Prostate gland (tissue), 2 donors: Measurements from ENCODE around the gene GRAMD1B. TPM values are rescaled to one million over a fixed set of nuclear protein-coding genes. Genes with fewer than 3 reads are reported as not detected.

Experiments used
- DNase-seq: peaks from one replicate; pipeline ENCODE4 v3.0.0-alpha.2; 2019; ENCODE audit warnings: low spot score
- H3K27ac ChIP-seq, 2 donors: fragments of 200-600 bp; sonication (generic); 2 replicates each; pipeline ENCODE4 v1.5.1; 2017 to 2019
- H3K27me3 ChIP-seq: fragments of 200-600 bp; sonication (generic); replicated peaks from 2 replicates; pipeline ENCODE4 v1.5.1; 2019; ENCODE audit not compliant: insufficient read depth
- H3K36me3 ChIP-seq, 2 donors: fragments of 200-600 bp; sonication (generic); 1 replicate in 1 of 2; 2 replicates in 1 of 2; pipeline versions ENCODE4 v1.5.1 to v1.8.1; 2017 to 2019
- H3K4me1 ChIP-seq: fragments of 200-600 bp; sonication (generic); replicated peaks from 2 replicates; pipeline ENCODE4 v1.5.1; 2019
- H3K4me3 ChIP-seq, 2 donors: fragments of 200-600 bp; sonication (generic); 2 replicates each; pipeline ENCODE4 v1.5.1; 2017 to 2019
- H3K9me3 ChIP-seq: fragments of 200-600 bp; sonication (generic); 2 replicates; pipeline ENCODE4 v1.5.1; 2017
- POLR2A ChIP-seq: fragments of 450-650 bp; IDR thresholded peaks from one replicate; pipeline ENCODE4 v1.6.1; 2016; ENCODE audit warnings: antibody characterized with exemption, mild to moderate bottlenecking
- POLR2AphosphoS5 ChIP-seq: sonication (generic); formaldehyde crosslinking; IDR thresholded peaks from one replicate; pipeline ENCODE4 v1.6.1; 2017; ENCODE audit warnings: antibody characterized with exemption
- WGBS: methylation state at CpG from one replicate; pipeline ENCODE4 v1.1.5; 2018; 5-methylcytosine and 5-hydroxymethylcytosine counted together
- intact Hi-C: fragments of 100-400 bp; cut with DNase I; formaldehyde crosslinking; loops from one replicate; pipeline ENCODE4 v1.14.2; 2022
- total RNA-seq, 2 donors: library from RNA; depleted of rRNA; stranded (reverse); fragments of >200 nt; gene quantifications; one replicate each; pipeline ENCODE4 v1.1.0, GENCODE V29; 2016
- TF ChIP-seq, protein P1 (sequence below), 4 experiments: fragments of 200-600 bp in 2 of 4; fragments of 450-650 bp in 2 of 4; sonication (generic) in 2 of 4; IDR thresholded peaks; 1 replicate in 3 of 4; 2 replicates in 1 of 4; pipeline ENCODE4 v1.5.1; 2016 to 2019; ENCODE audit warnings: antibody characterized with exemption in 4 of 4, mild to moderate bottlenecking in 2 of 4, moderate library complexity in 2 of 4

The GRAMD1B gene
- total RNA-seq, 2 donors from 2014 or later: 4.5 to 27.2 TPM

DNA sequence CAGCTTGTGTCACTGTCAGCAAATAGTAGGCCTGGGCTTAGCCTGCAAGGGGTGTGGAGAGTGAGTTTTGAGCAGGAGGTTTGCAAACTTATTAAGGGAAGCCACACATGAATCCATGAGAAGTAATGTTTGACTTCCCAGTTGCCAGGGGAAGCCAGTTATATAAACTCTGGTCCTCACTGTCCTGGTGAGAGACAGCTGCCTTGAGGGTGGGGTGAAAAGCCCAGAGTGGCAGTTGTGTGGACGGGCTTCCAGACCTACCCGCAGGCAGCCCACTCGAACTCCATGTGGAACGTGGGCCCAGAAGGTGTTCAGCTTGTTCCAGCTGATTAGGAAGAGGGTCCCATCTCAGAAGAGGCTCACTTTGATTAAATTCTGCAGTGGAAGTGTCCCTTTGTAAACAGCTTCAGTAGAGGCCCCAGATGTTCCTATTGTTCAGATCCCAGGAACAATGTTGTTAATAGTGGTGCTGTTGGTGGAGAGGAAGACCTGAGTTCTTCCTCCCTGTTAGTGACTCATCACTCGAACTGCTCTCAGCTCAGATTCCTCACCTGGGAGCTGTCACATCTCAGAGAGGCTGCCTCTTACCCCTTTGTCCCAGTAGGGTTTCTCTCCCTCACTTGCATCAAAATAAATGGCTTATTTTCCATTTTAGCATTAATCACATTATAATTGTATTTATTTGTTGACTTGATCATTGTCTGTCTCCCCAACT is 63.4 kb downstream of the GRAMD1B start:
- WGBS: 87% methylated on average over 5 of the region's 5 CpGs

DNA sequence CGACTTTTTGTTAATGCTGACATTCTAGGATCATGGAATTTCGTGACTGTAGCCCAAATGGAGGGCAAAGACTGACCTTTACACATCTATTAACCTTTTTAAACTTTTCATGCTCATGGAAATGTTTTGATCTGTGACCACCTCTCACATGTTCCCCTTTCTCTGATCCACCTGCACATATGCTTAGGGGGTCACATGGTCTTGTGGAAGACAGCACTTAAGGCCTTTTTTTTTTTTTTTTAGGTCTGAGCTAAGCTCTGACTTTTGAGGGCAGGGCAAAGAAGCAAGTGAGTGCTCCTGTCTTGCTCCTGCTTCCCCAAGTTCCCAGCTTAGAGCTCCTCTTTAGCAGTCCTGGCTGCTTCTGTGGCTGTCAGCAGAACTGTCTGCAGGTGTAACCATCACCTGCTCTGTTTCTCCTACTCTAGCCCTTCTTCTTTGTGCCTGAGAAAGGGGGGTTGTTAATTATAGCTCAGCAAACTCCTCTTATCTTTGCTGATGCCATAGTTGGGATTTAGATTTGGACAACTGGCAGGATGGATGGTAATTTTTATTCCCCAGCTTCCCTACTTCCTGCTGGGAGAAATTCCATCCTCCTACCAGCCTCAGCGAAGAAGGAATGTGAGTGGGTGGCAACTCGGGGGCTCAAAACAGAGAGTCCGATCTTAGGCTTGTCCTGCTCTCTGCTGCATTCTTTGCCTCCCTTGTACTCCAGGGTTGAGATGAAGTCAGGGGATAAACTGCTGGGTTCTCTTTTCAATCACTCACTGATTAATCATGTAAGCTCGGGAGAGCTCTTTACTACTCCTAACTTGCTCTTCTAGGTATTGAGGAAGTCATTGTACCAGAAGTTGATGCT is 64.4 kb downstream of the GRAMD1B start:
- no peaks in the 10 kb centered on the region for H3K9me3 ChIP-seq

More for the DNA sequence above, 63.4 kb downstream of the GRAMD1B start:
- DNase-seq: no peak
- TF ChIP-seq, protein P1, sequence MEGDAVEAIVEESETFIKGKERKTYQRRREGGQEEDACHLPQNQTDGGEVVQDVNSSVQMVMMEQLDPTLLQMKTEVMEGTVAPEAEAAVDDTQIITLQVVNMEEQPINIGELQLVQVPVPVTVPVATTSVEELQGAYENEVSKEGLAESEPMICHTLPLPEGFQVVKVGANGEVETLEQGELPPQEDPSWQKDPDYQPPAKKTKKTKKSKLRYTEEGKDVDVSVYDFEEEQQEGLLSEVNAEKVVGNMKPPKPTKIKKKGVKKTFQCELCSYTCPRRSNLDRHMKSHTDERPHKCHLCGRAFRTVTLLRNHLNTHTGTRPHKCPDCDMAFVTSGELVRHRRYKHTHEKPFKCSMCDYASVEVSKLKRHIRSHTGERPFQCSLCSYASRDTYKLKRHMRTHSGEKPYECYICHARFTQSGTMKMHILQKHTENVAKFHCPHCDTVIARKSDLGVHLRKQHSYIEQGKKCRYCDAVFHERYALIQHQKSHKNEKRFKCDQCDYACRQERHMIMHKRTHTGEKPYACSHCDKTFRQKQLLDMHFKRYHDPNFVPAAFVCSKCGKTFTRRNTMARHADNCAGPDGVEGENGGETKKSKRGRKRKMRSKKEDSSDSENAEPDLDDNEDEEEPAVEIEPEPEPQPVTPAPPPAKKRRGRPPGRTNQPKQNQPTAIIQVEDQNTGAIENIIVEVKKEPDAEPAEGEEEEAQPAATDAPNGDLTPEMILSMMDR (IDR thresholded peaks at IDR 0.05): no peak
- TF ChIP-seq POLR2AphosphoS5 (no peak), POLR2A (no peak)
- intact Hi-C loops: no loop called here
- Histone ChIP-seq H3K27me3 (no peaks in the 10 kb centered on the region), H3K4me1 (no peaks in the 10 kb centered on the region), H3K36me3 (no peaks in the 10 kb centered on the region), H3K9me3 (no peaks in the 10 kb centered on the region), H3K4me3 (no peak overlapping the region), H3K27ac (no peak overlapping the region)

DNA sequence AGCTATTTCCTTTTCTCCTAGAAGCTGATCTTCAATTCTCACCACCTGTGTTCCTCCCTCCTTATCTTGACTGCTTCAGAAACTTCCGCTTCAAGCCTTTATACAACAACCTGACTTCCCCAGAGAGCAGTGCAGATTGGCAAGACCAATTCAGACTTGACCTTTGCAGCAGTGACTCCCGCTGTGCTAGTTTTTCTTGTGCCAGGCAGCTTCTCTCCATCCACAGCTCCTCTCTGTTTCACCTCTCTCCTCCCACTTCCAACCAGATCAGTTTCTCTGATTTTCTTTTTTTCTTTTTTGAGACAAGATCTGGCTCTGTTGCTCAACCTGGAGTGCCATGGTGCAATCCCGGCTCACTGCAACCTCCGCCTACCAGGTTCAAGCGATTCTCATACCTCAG is 74.3 kb downstream of the GRAMD1B start:
- no peak for DNase-seq
- Histone ChIP-seq H3K9me3 (no peaks in the 10 kb centered on the region), H3K4me1 (no peaks in the 10 kb centered on the region), H3K27ac (no peak overlapping the region), H3K4me3 (no peak overlapping the region), H3K27me3 (no peaks in the 10 kb centered on the region), H3K36me3 (no peaks in the 10 kb centered on the region)
- 97% methylated on average over 5 of the region's 5 CpGs for WGBS
- TF ChIP-seq POLR2A (no peak), POLR2AphosphoS5 (no peak)
- TF ChIP-seq, protein P1 (IDR thresholded peaks at IDR 0.05): no peak
- intact Hi-C loops: no loop called here

More for the DNA sequence above, 64.4 kb downstream of the GRAMD1B start:
- Histone ChIP-seq H3K36me3 (no peaks in the 10 kb centered on the region), H3K27me3 (no peaks in the 10 kb centered on the region), H3K27ac (no peak overlapping the region), H3K4me1 (no peaks in the 10 kb centered on the region), H3K4me3 (no peak overlapping the region)
- DNase-seq: no peak
- intact Hi-C loops: no loop called here
- 51% methylated on average over 6 of the region's 6 CpGs for WGBS
- TF ChIP-seq, protein P1 (IDR thresholded peaks at IDR 0.05): no peak
- TF ChIP-seq POLR2AphosphoS5 (no peak), POLR2A (no peak)

DNA sequence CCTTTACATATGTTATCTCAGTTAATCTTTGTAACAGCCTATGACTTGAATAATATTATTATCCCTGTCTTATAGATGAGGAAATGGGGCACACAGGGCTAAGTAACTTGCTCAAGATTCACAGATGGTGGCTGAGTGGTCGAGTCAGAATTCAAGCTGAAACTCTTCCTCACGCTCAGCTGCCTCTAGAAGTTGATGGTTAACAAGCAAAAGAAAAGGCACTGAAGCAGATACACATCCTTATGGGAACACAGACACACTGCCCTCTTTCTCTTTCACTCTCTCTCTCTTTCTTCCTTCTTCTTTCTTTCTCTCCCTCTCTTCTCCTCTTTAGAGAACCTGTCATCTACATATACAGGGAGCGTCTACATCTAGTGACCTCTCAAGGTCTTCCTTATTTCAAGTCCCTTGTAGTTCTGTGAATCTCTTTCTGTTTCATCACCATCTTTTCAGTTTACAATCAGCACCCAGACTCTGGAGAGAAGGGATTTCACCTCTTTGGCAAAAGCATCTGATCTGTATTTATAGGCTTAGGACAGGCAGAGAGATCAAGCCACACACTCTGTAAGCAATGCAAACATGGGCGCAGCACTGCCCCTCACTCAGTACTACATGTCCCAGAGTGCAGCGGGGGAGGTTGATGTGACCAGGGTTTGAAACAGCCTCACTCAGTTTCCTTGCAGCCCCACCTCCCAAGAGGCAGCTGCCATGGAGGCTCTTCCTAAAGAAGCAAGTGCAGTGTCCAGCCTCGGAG is 75.7 kb downstream of the GRAMD1B start:
- TF ChIP-seq POLR2AphosphoS5 (no peak), POLR2A (no peak)
- TF ChIP-seq, protein P1 (IDR thresholded peaks at IDR 0.05): no peak
- H3K36me3 ChIP-seq: no peaks in the 10 kb centered on the region
- no peak for DNase-seq
- H3K4me3 ChIP-seq: no peak overlapping the region
- H3K4me1 ChIP-seq: no peaks in the 10 kb centered on the region
- WGBS: 67% methylated on average over 6 of the region's 6 CpGs
- H3K27ac ChIP-seq: no peak overlapping the region
- H3K27me3 ChIP-seq: no peaks in the 10 kb centered on the region
- intact Hi-C loops: no loop called here
- no peaks in the 10 kb centered on the region for H3K9me3 ChIP-seq
